ENCODE data around the gene SFI1. TPM values are rescaled to one million over a fixed set of nuclear protein-coding genes. Genes with fewer than 3 reads are reported as not detected.

Gene SFI1
- polyA plus RNA-seq, 1 donor (not counting 4 experiments of a cell fraction or from before 2014, with no cell fraction given) = 10.7 TPM

- Histone ChIP-seq H3K4me2 (ENCODE audit: control insufficient read depth, extremely low read depth, insufficient read depth, low read depth, low read length) (peak overlapping the region; percentile 68), H3K27me3 (ENCODE audit: control insufficient read depth, extremely low read depth, insufficient read depth, low read length) (no peaks in the 10 kb centered on the region), H4K20me1 (ENCODE audit: control insufficient read depth, extremely low read depth, insufficient read depth, low read length) (peaks cover 35% of the 10 kb centered on the region), H3K36me3 (ENCODE audit: control insufficient read depth in 2 of 2, extremely low read depth in 1 of 2, insufficient read depth in 2 of 2, low read length in 2 of 2) (peaks cover 6 to 30% of the 10 kb centered on the region in 2 experiments), H3K9me3 (ENCODE audit: control insufficient read depth, low read depth, low read length) (no peaks in the 10 kb centered on the region), H3K9me1 (ENCODE audit: control insufficient read depth, extremely low read depth, insufficient read depth, low read length) (peaks cover 2% of the 10 kb centered on the region), H3K4me1 (ENCODE audit: control insufficient read depth, extremely low read depth, insufficient read depth, low read length) (peaks cover 19% of the 10 kb centered on the region), H3K4me3 (ENCODE audit: control insufficient read depth in 2 of 3, extremely low read depth in 1 of 3, insufficient read depth in 2 of 3, low read depth in 1 of 3, low read length in 3 of 3) (no peak overlapping the region), H2AFZ (ENCODE audit: control insufficient read depth, low read length) (no peak overlapping the region), H3K79me2 (ENCODE audit: control insufficient read depth, insufficient read depth, low read length) (peaks cover 95% of the 10 kb centered on the region), H3K27ac (ENCODE audit: control insufficient read depth, insufficient read depth, low read length) (no peak overlapping the region), H3K9ac (ENCODE audit: control insufficient read depth, extremely low read depth, insufficient read depth, low read length) (no peak overlapping the region)
- FAIRE-seq (no peak), DNase-seq (ENCODE audit: low read depth, low spot score) (no peak)
- no peak for TF ChIP-seq EZH2 (IDR thresholded peaks at IDR 0.05; ENCODE audit: low read length)
- TF ChIP-seq, protein P1, sequence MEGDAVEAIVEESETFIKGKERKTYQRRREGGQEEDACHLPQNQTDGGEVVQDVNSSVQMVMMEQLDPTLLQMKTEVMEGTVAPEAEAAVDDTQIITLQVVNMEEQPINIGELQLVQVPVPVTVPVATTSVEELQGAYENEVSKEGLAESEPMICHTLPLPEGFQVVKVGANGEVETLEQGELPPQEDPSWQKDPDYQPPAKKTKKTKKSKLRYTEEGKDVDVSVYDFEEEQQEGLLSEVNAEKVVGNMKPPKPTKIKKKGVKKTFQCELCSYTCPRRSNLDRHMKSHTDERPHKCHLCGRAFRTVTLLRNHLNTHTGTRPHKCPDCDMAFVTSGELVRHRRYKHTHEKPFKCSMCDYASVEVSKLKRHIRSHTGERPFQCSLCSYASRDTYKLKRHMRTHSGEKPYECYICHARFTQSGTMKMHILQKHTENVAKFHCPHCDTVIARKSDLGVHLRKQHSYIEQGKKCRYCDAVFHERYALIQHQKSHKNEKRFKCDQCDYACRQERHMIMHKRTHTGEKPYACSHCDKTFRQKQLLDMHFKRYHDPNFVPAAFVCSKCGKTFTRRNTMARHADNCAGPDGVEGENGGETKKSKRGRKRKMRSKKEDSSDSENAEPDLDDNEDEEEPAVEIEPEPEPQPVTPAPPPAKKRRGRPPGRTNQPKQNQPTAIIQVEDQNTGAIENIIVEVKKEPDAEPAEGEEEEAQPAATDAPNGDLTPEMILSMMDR (optimal IDR thresholded peaks at IDR 0.05 in 1 of 3, IDR thresholded peaks at IDR 0.05 in 1 of 3, conservative IDR thresholded peaks at IDR 0.05 in 1 of 3; ENCODE audit: extremely low read depth in 1 of 3, insufficient read depth in 2 of 3, low read length in 3 of 3) = peak in 2 of 3 experiments; percentile 19 to 81
- dilution Hi-C loops (cut with MboI; ENCODE audit: extremely low pct_ligation_motif_present, low sequenced_read_pairs) = no loop called here
Measured at GRCh38 chr22:31628969-31629708, 132.8 kb downstream of the SFI1 start.

DNA sequence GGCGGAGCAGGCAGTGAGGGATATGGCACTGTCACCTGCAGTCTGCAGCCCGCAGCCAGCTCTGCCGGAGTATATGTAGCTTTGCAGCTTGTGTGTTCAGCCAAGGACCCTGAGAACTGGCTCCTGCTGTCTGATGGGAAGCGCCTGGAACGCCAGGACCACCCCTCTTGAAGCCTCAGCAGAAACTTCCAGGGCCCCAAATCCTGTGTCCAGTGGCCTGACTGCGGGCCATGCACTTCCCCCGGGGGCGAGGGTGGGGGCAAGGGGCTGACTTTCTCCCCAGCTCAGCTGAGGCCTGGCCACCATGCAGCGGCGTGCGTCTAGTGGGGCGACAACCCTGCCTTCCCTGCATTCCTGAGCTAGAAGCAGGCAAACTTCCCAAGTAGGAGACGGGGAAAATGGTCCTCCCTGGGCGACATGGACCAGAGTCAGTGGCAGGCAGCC, 133.4 kb downstream of the SFI1 start:
- Histone ChIP-seq H3K9ac (ENCODE audit: control insufficient read depth, extremely low read depth, insufficient read depth, low read length) (peak overlapping the region; percentile 88), H3K36me3 (ENCODE audit: control insufficient read depth in 2 of 2, extremely low read depth in 1 of 2, insufficient read depth in 2 of 2, low read length in 2 of 2) (peaks cover 6 to 30% of the 10 kb centered on the region in 2 experiments), H3K79me2 (ENCODE audit: control insufficient read depth, insufficient read depth, low read length) (peaks cover 91% of the 10 kb centered on the region), H3K9me1 (ENCODE audit: control insufficient read depth, extremely low read depth, insufficient read depth, low read length) (peaks cover 2% of the 10 kb centered on the region), H3K27ac (ENCODE audit: control insufficient read depth, insufficient read depth, low read length) (peak overlapping the region; percentile 80), H2AFZ (ENCODE audit: control insufficient read depth, low read length) (no peak overlapping the region), H4K20me1 (ENCODE audit: control insufficient read depth, extremely low read depth, insufficient read depth, low read length) (peaks cover 37% of the 10 kb centered on the region), H3K4me3 (ENCODE audit: control insufficient read depth in 2 of 3, extremely low read depth in 1 of 3, insufficient read depth in 2 of 3, low read depth in 1 of 3, low read length in 3 of 3) (peak overlapping the region; percentile 53 to 83 (median 83)), H3K4me1 (ENCODE audit: control insufficient read depth, extremely low read depth, insufficient read depth, low read length) (peaks cover 20% of the 10 kb centered on the region), H3K9me3 (ENCODE audit: control insufficient read depth, low read depth, low read length) (no peaks in the 10 kb centered on the region), H3K4me2 (ENCODE audit: control insufficient read depth, extremely low read depth, insufficient read depth, low read depth, low read length) (peak overlapping the region; percentile 68), H3K27me3 (ENCODE audit: control insufficient read depth, extremely low read depth, insufficient read depth, low read length) (no peaks in the 10 kb centered on the region)
- FAIRE-seq (no peak), DNase-seq (ENCODE audit: low read depth, low spot score) (no peak)
- TF ChIP-seq, protein P1 (optimal IDR thresholded peaks at IDR 0.05 in 1 of 3, IDR thresholded peaks at IDR 0.05 in 1 of 3, conservative IDR thresholded peaks at IDR 0.05 in 1 of 3; ENCODE audit: extremely low read depth in 1 of 3, insufficient read depth in 2 of 3, low read length in 3 of 3) = no peak
- no peak for TF ChIP-seq EZH2 (IDR thresholded peaks at IDR 0.05; ENCODE audit: low read length)
- dilution Hi-C loops (cut with MboI; ENCODE audit: extremely low pct_ligation_motif_present, low sequenced_read_pairs) = no loop called here
